Measurements from ENCODE around the gene AVL9.
"Not testable (repeated sequence)": the region's sequence is repeated elsewhere in the genome, so short reads cannot be mapped to it uniquely, and the experiment has no call there.

The AVL9 gene

DNA sequence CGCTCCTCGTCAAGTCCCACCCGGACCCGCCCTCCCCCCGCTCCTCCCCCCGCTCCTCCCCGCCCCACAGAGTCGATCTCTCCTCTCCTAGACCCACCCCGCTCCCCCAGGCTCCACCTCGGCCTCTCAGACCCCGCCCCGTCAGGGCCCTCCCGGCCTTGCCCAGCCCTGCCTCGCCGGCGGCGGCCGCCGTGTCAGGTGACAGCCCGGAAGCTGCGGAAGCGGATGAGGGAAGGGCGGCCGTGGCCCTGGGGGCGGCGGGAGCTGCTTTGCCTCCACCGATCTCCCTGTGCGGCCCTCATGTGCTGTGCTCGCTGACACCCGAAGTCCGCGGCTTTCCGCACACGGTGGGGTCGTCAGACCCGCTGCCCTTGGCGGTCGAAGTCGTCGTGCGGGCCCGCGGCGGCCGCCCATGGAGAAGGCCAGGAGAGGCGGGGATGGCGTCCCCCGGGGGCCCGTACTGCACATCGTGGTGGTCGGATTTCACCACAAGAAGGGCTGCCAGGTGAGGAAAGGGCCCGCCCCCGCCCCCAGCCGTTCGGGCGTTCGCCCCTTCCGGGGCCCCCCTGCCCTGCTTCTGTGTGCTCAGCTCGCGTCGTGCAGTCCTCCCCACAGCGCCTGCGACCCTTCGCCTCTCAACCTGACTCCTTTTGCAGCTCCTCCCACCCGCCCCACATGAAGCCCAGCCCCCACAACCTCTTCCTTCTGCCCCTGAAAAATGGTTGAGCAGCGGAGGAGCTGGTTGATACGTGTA lies at the start of gene AVL9:
AVL9 (plus strand) TSS at position 192 of the 754 bp plus-strand sequence; CDS start at position 413, 221 bp downstream.
- DNase-seq: peak; percentile 55

DNA sequence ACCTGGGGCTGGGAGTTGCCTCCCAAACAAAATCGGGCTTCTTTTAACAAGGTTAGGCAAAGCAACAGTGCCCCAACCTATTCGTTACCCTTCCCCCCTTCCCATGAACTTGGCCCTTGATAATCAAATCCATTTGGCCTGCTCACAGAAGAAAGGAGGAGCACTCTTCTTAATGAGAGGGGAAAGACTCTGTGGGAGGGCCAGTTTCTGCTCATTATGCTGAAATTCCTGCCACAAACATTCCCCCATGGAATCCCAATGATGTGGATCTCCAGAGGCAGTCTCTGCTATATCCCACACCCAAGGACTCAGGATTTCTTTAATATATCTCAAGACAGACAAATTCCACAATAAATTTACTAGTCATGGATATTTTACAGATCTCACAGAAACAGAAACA lies 48.1 kb upstream of the AVL9 start:
- DNase-seq: no peak

- DNase-seq: no peak
Measured at GRCh38 chr7:32453341-32454011, 41.8 kb upstream of the AVL9 start.

DNA sequence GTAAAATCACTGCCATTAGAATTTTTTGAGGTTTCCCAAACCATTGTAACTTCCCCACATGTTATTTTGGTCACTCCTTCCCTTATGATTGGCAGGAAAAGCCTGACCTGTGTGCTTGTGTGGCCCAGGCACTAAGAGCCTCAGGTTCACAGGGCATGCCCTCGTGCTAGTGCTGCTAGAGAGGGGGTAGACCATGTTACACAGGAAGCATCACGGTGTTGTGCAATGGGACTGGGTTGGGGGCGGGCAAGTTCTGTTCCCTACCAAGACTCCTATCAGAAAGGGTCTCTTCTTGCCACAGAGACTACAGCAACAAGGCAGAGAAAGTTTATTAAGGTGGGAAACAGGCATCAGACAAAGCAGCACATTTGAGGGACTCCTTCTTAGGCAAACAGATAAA lies 37.3 kb upstream of the AVL9 start:
- DNase-seq: no peak

- DNase-seq: no peak
Measured at GRCh38 chr7:32459788-32460187, 35.5 kb upstream of the AVL9 start.

DNA sequence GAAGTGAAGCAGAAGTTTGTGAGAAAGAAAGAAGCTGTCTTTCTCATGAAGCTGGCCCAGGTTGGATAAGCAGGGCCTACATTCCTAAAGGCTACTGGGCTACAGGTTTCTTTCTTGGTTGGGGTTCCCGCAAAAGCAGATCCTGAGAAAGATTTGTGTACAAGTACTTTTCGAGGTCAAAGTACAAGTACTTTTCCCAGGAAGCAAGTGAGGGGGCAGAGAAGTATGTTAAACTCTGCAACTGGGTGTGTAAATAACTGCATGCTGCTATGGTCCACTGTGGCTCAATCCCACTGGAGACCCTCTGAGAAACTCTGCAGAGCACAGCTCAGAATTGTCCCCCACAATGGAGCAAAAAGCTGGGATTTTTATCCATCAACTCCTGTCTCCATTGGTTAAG lies 33.8 kb upstream of the AVL9 start:
- no peak for DNase-seq

- DNase-seq: no peak
Measured at GRCh38 chr7:32462451-32462850, 32.8 kb upstream of the AVL9 start.

- no peak for DNase-seq
Measured at GRCh38 chr7:32462977-32463376, 32.3 kb upstream of the AVL9 start.

GRCh38 chr7:32464641-32465416 lies 30.5 kb upstream of the AVL9 start:
- DNase-seq: not testable (repeated sequence)

DNA sequence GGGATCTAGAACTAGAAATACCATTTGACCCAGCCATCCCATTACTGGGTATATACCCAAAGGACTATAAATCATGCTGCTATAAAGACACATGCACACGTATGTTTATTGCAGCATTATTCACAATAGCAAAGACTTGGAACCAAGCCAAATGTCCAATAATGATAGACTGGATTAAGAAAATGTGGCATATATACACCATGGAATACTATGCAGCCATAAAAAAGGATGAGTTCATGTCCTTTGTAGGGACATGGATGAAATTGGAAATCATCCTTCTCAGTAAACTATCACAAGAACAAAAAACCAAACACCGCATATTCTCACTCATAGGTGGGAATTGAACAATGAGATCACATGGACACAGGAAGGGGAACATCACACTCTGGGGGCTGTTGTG lies 25.3 kb upstream of the AVL9 start:
- DNase-seq: not testable (repeated sequence)

DNA sequence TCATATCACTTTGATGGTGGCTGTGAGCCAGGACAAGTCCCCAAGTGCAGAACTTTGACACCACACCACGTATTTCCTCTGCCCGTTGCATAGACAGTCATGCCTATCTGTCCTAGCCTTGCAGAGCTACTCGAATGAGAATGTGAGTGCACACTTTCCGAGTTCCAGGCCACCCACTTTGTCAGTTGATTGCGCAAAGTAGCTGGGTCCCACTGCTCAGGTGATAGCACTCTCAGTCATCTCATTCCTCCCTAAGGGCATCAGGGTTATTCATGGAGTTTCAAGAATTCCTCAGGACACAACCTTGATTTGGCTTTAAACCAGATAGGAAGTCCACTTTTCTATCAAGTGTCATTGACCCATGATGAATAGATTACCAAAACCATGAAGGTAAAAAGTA lies 24.4 kb upstream of the AVL9 start:
- DNase-seq: no peak

DNA sequence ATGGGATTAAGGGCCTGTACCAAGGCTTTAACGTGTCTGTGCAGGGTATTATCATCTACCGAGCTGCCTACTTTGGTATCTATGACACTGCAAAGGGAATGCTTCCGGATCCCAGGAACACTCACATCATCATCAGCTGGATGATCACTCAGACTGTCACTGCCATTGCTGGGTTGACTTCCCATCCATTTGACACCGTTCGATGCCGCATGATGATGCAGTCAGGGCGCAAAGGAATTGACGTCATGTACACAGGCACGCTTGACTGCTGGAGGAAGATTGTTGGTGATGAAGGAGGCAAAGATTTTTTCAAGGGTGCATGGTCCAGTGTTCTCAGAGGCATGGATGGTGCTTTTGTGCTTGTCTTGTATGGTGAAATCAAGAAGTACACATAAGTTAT lies 23.3 kb upstream of the AVL9 start:
- DNase-seq: no peak

- no peak for DNase-seq
Measured at GRCh38 chr7:32474008-32474407, 21.3 kb upstream of the AVL9 start.

DNA sequence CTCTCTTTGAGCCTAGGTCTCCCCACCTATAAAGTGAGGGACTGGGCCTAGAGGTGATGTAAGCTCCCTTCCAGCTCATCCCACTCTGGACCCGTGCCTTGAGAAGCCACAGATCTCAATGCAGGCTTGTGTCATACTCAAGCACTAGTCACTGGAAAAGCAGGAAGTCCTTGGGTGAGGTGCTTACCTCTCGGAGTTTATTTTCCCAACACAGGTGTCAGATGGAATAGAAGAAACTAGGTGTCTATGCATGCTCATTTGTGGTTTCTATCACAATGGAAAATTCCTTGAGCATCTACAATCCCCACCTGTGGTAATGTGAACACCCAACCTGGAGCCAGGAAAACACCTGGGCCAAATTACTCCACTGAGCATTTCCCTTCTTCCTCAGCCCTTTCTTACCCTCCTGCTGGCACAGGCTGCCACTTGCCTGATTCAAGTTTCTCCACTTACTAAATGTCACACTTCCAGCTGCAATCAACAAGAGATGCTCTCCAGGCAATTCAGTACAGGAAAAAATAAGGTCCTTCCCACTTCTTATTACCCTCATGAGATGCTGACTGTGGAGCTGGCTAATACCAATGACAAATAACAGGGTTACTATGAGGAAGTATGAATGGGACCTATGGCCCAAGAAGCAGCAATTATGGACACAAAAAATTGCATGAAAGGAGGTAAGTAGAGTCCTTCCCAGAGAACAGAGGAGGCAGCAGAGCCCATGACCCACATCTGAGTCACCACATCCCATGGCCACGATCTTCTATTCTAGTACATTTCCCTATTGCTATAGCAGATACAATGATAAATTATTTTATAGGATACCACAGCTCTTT lies 18.3 kb upstream of the AVL9 start:
- DNase-seq: no peak

- no peak for DNase-seq
Measured at GRCh38 chr7:32477649-32477980, 17.7 kb upstream of the AVL9 start.

DNA sequence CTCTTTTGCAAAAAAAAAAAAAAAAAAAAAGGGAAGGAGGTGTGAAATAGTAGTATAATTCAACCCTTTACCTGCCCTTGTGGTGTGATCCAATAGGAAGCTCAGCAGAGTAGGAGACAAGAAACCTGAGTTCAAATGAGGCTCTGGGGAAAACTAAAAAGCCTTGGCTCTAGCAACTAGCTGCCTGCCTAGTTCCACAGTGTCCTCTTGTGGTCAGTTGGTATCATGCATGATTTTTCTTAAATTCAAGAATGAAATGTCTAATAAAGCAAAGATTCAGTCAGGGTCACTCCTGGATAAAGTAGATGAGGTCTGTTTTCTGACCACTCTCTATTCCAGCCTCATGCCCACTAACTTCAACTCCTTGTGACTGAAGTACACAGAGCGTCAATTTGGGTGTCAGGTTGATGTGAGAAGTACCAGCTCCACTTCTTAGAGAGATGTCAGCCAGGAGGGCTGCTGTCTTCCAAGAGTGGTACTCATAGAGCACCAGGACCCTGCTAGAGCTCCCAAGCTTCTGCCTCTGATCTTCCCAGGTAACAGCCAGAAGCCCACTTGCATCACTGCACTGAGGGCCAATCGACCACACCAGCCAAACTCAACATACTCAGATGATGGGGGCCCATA lies 15.6 kb upstream of the AVL9 start:
- DNase-seq: no peak

GRCh38 chr7:32481176-32481575 lies 14.1 kb upstream of the AVL9 start:
- no peak for DNase-seq

- DNase-seq: no peak
Measured at GRCh38 chr7:32481921-32482320, 13.4 kb upstream of the AVL9 start.

DNA sequence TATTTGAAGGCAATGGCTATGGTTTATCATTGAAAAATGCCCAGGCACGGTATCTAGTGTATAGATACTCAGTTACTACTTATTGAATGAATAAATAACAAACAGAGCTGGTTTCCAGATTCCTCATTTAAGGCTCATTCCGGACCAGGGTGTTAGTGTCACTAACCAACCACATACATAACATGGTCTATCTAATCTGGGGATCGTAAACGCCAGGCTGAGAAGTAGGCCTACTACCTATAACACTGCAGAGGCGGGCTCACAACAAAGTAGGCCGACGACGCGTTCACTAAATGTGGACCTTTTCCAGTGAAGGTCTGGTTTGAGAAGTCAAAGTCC lies 5.5 kb upstream of the AVL9 start:
- DNase-seq: no peak

DNA sequence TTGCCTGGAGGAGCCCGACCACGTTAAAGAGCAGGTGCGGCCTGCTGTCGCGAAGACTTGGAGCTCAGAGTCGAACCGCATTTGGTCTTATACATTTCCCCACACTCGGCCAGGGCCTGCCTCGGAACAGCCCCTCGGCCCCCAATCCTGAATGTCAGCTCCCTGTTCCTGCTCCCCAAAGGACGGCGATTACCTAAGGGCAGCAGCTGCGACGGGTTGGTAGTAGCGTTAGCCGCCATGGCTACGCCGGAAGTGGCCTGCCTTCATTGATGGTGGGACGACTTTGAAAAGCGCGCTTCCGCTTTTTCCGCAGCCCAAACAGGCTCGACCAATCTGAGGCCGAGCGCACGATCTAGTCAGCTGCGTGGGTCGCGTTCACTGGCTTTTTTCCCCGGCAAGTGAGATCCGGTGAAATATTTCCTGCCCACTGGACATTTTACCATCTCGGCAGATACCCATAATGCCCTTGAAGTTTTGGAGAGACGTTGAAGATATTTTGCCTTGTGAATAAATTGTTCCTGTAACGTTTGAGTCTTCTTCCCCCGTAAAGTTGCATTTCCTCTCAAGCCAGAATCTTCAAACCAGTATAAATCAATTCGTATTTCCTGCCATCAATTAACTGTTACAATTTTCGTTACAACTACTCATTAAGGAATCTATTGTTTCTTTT lies 5.0 kb upstream of the AVL9 start, which contains the start of gene LSM5:
LSM5 (minus strand) TSS at position 254 of the 670 bp plus-strand sequence; CDS start at position 239, 15 bp downstream.
- peak; percentile 23 for DNase-seq

- no peak for DNase-seq
Measured at GRCh38 chr7:32494946-32495297, 367 bp upstream of the AVL9 start.
